WTC11 (cell line): ENCODE measurements around the gene TMC8.

ENCODE experiments used
- CREB1 ChIP-seq: sonication (generic); formaldehyde crosslinking; IDR thresholded peaks from 2 replicates; pipeline ENCODE4 v1.8.0; 2023; ENCODE audit warnings: mild to moderate bottlenecking, missing genetic modification reagents
- CREM ChIP-seq: sonication (generic); formaldehyde crosslinking; IDR thresholded peaks from 2 replicates; pipeline ENCODE4 v1.8.1; 2022; ENCODE audit warnings: mild to moderate bottlenecking, missing genetic modification reagents, moderate library complexity
- ESRRA ChIP-seq: sonication (generic); formaldehyde crosslinking; IDR thresholded peaks from 2 replicates; pipeline ENCODE4 v1.8.1; 2022; ENCODE audit warnings: mild to moderate bottlenecking, missing genetic modification reagents, borderline replicate concordance
- ETV6 ChIP-seq: sonication (generic); formaldehyde crosslinking; IDR thresholded peaks from 2 replicates; pipeline ENCODE4 v1.8.1; 2022; ENCODE audit warnings: mild to moderate bottlenecking, missing genetic modification reagents
- KAT7 ChIP-seq: sonication (generic); formaldehyde crosslinking; IDR thresholded peaks from 2 replicates; pipeline ENCODE4 v1.8.1; 2023; ENCODE audit warnings: missing genetic modification reagents, mild to moderate bottlenecking, borderline replicate concordance
- TF ChIP-seq, protein P1 (sequence below): fragments of 200-600 bp; IDR thresholded peaks from 2 replicates; pipeline ENCODE4 v1.8.0; 2022; ENCODE audit warnings: antibody characterized with exemption
- TF ChIP-seq, protein P2 (sequence below): sonication (generic); formaldehyde crosslinking; IDR thresholded peaks from 2 replicates; pipeline ENCODE4 v1.8.0; 2022; ENCODE audit warnings: mild to moderate bottlenecking, missing genetic modification reagents
- TF ChIP-seq, protein P3 (sequence below): sonication (generic); formaldehyde crosslinking; IDR thresholded peaks from 2 replicates; pipeline ENCODE4 v1.8.1; 2022; ENCODE audit warnings: mild to moderate bottlenecking, missing genetic modification reagents, moderate library complexity, borderline replicate concordance

DNA sequence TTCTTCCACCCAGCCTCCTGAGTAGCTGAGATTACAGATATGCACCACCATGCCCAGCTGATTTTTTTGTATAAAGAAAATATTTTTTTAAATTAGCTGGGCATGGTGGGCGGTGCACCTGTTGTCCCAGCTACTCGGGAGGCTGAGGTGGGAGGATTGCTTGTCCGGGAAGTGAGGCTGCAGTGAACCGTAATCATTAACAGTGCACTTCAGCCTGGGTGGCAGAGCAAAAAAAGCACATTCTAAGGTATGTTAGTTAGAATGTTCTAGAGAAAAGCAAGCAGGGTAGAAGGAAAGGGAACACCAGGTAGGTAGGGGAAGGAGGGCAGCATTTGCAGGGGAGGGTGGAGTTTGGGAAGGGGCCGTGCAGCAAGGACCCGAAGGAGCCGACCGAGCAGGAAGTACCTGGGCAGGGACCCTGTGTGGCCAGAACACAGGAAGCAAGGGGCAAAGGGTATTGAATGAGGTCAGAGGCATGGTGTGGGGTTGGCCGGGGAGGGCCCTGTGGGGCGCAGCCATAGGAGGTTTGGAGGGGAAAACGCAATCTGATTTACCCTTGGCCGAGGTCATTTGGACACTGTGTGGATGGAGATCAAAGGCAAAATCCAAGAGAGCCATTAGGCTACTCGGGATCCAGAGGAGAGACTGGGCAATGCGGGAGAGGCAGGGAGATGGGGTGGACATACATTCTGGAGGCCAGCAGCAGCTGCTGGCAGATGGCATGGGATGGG is 17.9 kb downstream of the TMC8 start:
- TF ChIP-seq, protein P1, sequence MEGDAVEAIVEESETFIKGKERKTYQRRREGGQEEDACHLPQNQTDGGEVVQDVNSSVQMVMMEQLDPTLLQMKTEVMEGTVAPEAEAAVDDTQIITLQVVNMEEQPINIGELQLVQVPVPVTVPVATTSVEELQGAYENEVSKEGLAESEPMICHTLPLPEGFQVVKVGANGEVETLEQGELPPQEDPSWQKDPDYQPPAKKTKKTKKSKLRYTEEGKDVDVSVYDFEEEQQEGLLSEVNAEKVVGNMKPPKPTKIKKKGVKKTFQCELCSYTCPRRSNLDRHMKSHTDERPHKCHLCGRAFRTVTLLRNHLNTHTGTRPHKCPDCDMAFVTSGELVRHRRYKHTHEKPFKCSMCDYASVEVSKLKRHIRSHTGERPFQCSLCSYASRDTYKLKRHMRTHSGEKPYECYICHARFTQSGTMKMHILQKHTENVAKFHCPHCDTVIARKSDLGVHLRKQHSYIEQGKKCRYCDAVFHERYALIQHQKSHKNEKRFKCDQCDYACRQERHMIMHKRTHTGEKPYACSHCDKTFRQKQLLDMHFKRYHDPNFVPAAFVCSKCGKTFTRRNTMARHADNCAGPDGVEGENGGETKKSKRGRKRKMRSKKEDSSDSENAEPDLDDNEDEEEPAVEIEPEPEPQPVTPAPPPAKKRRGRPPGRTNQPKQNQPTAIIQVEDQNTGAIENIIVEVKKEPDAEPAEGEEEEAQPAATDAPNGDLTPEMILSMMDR: no peak
- TF ChIP-seq CREB1 (CRISPR knock-in tag) (no peak), ESRRA (CRISPR knock-in tag) (no peak), ETV6 (CRISPR knock-in tag) (no peak), KAT7 (CRISPR knock-in tag) (no peak), CREM (CRISPR knock-in tag) (no peak)
- TF ChIP-seq, protein P2, sequence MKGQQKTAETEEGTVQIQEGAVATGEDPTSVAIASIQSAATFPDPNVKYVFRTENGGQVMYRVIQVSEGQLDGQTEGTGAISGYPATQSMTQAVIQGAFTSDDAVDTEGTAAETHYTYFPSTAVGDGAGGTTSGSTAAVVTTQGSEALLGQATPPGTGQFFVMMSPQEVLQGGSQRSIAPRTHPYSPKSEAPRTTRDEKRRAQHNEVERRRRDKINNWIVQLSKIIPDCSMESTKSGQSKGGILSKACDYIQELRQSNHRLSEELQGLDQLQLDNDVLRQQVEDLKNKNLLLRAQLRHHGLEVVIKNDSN (CRISPR knock-in tag): no peak
- TF ChIP-seq, protein P3, sequence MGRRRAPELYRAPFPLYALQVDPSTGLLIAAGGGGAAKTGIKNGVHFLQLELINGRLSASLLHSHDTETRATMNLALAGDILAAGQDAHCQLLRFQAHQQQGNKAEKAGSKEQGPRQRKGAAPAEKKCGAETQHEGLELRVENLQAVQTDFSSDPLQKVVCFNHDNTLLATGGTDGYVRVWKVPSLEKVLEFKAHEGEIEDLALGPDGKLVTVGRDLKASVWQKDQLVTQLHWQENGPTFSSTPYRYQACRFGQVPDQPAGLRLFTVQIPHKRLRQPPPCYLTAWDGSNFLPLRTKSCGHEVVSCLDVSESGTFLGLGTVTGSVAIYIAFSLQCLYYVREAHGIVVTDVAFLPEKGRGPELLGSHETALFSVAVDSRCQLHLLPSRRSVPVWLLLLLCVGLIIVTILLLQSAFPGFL (CRISPR knock-in tag): no peak
